Measurements from ENCODE around the gene PAGE4.

GRCh38 chrX:49829016-49829415, at the start of gene PAGE4:
- TF ChIP-seq, protein P1, sequence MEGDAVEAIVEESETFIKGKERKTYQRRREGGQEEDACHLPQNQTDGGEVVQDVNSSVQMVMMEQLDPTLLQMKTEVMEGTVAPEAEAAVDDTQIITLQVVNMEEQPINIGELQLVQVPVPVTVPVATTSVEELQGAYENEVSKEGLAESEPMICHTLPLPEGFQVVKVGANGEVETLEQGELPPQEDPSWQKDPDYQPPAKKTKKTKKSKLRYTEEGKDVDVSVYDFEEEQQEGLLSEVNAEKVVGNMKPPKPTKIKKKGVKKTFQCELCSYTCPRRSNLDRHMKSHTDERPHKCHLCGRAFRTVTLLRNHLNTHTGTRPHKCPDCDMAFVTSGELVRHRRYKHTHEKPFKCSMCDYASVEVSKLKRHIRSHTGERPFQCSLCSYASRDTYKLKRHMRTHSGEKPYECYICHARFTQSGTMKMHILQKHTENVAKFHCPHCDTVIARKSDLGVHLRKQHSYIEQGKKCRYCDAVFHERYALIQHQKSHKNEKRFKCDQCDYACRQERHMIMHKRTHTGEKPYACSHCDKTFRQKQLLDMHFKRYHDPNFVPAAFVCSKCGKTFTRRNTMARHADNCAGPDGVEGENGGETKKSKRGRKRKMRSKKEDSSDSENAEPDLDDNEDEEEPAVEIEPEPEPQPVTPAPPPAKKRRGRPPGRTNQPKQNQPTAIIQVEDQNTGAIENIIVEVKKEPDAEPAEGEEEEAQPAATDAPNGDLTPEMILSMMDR (IDR thresholded peaks at IDR 0.05) = no peak
- TF ChIP-seq POLR2A (IDR thresholded peaks at IDR 0.05) = no peak

Measured in prostate gland (tissue), 2 donors.